ENCODE data around the gene EXOC3L1. TPM values are rescaled to one million over a fixed set of nuclear protein-coding genes. Genes with fewer than 3 reads are reported as not detected.

Gene EXOC3L1
- total RNA-seq, 4 donors from 2014 or later = 0.29 to 5.1 (median 1.8) TPM

GRCh38 chr16:67230809-67231660 is 41.1 kb upstream of the EXOC3L1 start:
- no peak overlapping the region for H3K4me3 ChIP-seq
- no peaks in the 10 kb centered on the region for H3K27me3 ChIP-seq
- H3K4me1 ChIP-seq = peaks cover 4 to 7% of the 10 kb centered on the region in 2 donors
- intact Hi-C loops (cut with DNase I; ENCODE audit: low total_unique reads) = no loop called here
- H3K9me3 ChIP-seq = no peaks in the 10 kb centered on the region
- H3K36me3 ChIP-seq = no peaks in the 10 kb centered on the region
- no peak for TF ChIP-seq POLR2A (IDR thresholded peaks at IDR 0.05)
- no peak for TF ChIP-seq CTCF (IDR thresholded peaks at IDR 0.05)
- no peak overlapping the region for H3K27ac ChIP-seq
- DNase-seq = no peak

- intact Hi-C loops (cut with DNase I; ENCODE audit: low total_unique reads) = no loop called here
- H3K36me3 ChIP-seq = no peaks in the 10 kb centered on the region
- H3K27ac ChIP-seq = no peak overlapping the region
- no peaks in the 10 kb centered on the region for H3K27me3 ChIP-seq
- DNase-seq = no peak
- no peaks in the 10 kb centered on the region for H3K9me3 ChIP-seq
- TF ChIP-seq CTCF (IDR thresholded peaks at IDR 0.05) (no peak), POLR2A (IDR thresholded peaks at IDR 0.05) (no peak)
- H3K4me1 ChIP-seq = peaks cover 4 to 12% of the 10 kb centered on the region in 2 donors
- no peak overlapping the region for H3K4me3 ChIP-seq
These were observed 40.2 kb upstream of the EXOC3L1 start for GRCh38 chr16:67229906-67230808.

- no peak overlapping the region for H3K4me3 ChIP-seq
- DNase-seq = no peak
- H3K4me1 ChIP-seq = peaks cover 4 to 12% of the 10 kb centered on the region in 2 donors
- intact Hi-C loops (cut with DNase I; ENCODE audit: low total_unique reads) = no loop called here
- H3K9me3 ChIP-seq = no peaks in the 10 kb centered on the region
- H3K27me3 ChIP-seq = no peaks in the 10 kb centered on the region
- no peaks in the 10 kb centered on the region for H3K36me3 ChIP-seq
- H3K27ac ChIP-seq = no peak overlapping the region
- TF ChIP-seq CTCF (IDR thresholded peaks at IDR 0.05) (no peak), POLR2A (IDR thresholded peaks at IDR 0.05) (no peak)
These were observed 39.0 kb upstream of the EXOC3L1 start for GRCh38 chr16:67228905-67229304.

- Histone ChIP-seq H3K27ac (no peak overlapping the region), H3K4me3 (peak overlapping the region in 1 of 2 donors; percentile 97), H3K36me3 (no peaks in the 10 kb centered on the region), H3K4me1 (peaks cover 4 to 12% of the 10 kb centered on the region in 2 donors), H3K27me3 (no peaks in the 10 kb centered on the region), H3K9me3 (no peaks in the 10 kb centered on the region)
- no peak for TF ChIP-seq CTCF (IDR thresholded peaks at IDR 0.05)
- TF ChIP-seq POLR2A (IDR thresholded peaks at IDR 0.05) = no peak
- intact Hi-C loops (cut with DNase I; ENCODE audit: low total_unique reads) = no loop called here
- DNase-seq = no peak
These were observed 38.3 kb upstream of the EXOC3L1 start for GRCh38 chr16:67228034-67228785.
